IMR-90 (cell line): ENCODE measurements around the gene DOCK4. TPM values are rescaled to one million over a fixed set of nuclear protein-coding genes. Genes with fewer than 3 reads are reported as not detected.

Source experiments
- ATAC-seq: fragments of 200-7000 bp; cut with Tn5 transposase; 2 replicates; pipeline ENCODE4 v1.9.1; 2020; ENCODE audit warnings: low read depth, mild to moderate bottlenecking, moderate library complexity
- BruUV-seq: library from RNA; stranded (reverse); fragments of 400-500 nt; replicated peaks from 2 replicates; lab custom pipeline; 2021; lab: Mats Ljungman, UMichigan
- CTCF ChIA-PET: fragments of 300-600 bp; formaldehyde crosslinking; extraction: SDS; loops from one replicate; lab custom pipeline; 2021; ENCODE audit warnings: antibody characterized with exemption; lab: Yijun Ruan, JAX
- POLR2A ChIA-PET: fragments of 300-600 bp; sonication (Branson Sonifier 250); formaldehyde crosslinking; loops from one replicate; lab custom pipeline; 2022; ENCODE audit warnings: antibody characterized with exemption; ENCODE audit not compliant: unreplicated experiment; lab: Charles Lee
- DNase-seq: peaks from one replicate; pipeline ENCODE4 v3.0.0; 2013
- H2AFZ ChIP-seq: replicated peaks from 2 replicates; pipeline ENCODE3; 2013; ENCODE audit warnings: low read length, mild to moderate bottlenecking; ENCODE audit not compliant: poor library complexity
- H2AK5ac ChIP-seq: 2 replicates; pipeline ENCODE4 v1.6.1; 2013; ENCODE audit warnings: low read depth, low read length, inconsistent platforms
- H2AK9ac ChIP-seq: replicated peaks from 2 replicates; pipeline ENCODE3; 2013; ENCODE audit warnings: mild to moderate bottlenecking, low read depth, low read length, moderate library complexity; ENCODE audit not compliant: poor library complexity
- H2BK120ac ChIP-seq: 2 replicates; pipeline ENCODE4 v1.6.1; 2013; ENCODE audit warnings: low read depth, low read length, inconsistent platforms
- H2BK15ac ChIP-seq: 3 replicates; pipeline ENCODE4 v1.6.1; 2013; ENCODE audit warnings: low read depth, low read length, inconsistent platforms
- H2BK20ac ChIP-seq: 2 replicates; pipeline ENCODE4 v1.6.1; 2013; ENCODE audit warnings: low read depth, mild to moderate bottlenecking, inconsistent platforms, low read length, moderate library complexity
- H2BK5ac ChIP-seq: 2 replicates; pipeline ENCODE4 v1.6.1; 2013; ENCODE audit warnings: mild to moderate bottlenecking, low read depth, low read length, inconsistent platforms; ENCODE audit not compliant: poor library complexity, severe bottlenecking
- H3K14ac ChIP-seq: replicated peaks from 2 replicates; pipeline ENCODE4 v1.6.1; 2013; ENCODE audit warnings: low read depth, low read length, inconsistent platforms
- H3K18ac ChIP-seq: 2 replicates; pipeline ENCODE4 v1.6.1; 2013; ENCODE audit warnings: low read depth, low read length, control low read depth
- H3K23ac ChIP-seq: 2 replicates; pipeline ENCODE4 v1.6.1; 2013; ENCODE audit warnings: low read depth, low read length, inconsistent platforms
- H3K27ac ChIP-seq: 2 replicates; pipeline ENCODE4 v1.5.1; 2013; ENCODE audit warnings: mild to moderate bottlenecking, control low read depth, low read length; ENCODE audit not compliant: insufficient read depth
- H3K27me3 ChIP-seq: 2 replicates; pipeline ENCODE4 v1.6.1; 2013; ENCODE audit warnings: low read length; ENCODE audit not compliant: control insufficient read depth, insufficient read depth
- H3K36me3 ChIP-seq: 2 replicates; pipeline ENCODE4 v1.6.1; 2013; ENCODE audit warnings: low read length, mixed read lengths; ENCODE audit not compliant: control insufficient read depth, insufficient read depth
- H3K4ac ChIP-seq: 2 replicates; pipeline ENCODE4 v1.6.1; 2013; ENCODE audit warnings: low read depth, low read length, inconsistent platforms
- H3K4me1 ChIP-seq: 2 replicates; pipeline ENCODE4 v1.6.1; 2013; ENCODE audit warnings: low read length, mixed read lengths; ENCODE audit not compliant: control insufficient read depth, insufficient read depth
- H3K4me2 ChIP-seq: 2 replicates; pipeline ENCODE4 v1.6.1; 2013; ENCODE audit warnings: low read depth, mild to moderate bottlenecking, control low read depth, low read length, moderate library complexity
- H3K4me3 ChIP-seq: 2 replicates; pipeline ENCODE4 v1.5.1; 2013; ENCODE audit warnings: low read depth, mild to moderate bottlenecking, control low read depth, low read length, moderate library complexity; ENCODE audit not compliant: insufficient read depth
- H3K56ac ChIP-seq: 2 replicates; pipeline ENCODE4 v1.6.1; 2013; ENCODE audit warnings: low read length, inconsistent platforms; ENCODE audit not compliant: insufficient read depth; ENCODE audit errors: extremely low read depth
- H3K79me1 ChIP-seq, 2 experiments: 2 replicates each; pipeline ENCODE4 v1.6.1; 2013; ENCODE audit warnings: low read length in 2 of 2, inconsistent platforms in 1 of 2, low read depth in 1 of 2
- H3K9ac ChIP-seq: 2 replicates; pipeline ENCODE4 v1.6.1; 2013; ENCODE audit warnings: low read depth, low read length, control low read depth
- H3K9me1 ChIP-seq: 2 replicates; pipeline ENCODE4 v1.6.1; 2013; ENCODE audit warnings: low read length, inconsistent platforms; ENCODE audit not compliant: insufficient read depth
- H3K9me3 ChIP-seq: 2 replicates; pipeline ENCODE4 v1.6.1; 2013; ENCODE audit warnings: low read length; ENCODE audit not compliant: control insufficient read depth, insufficient read depth
- H4K20me1 ChIP-seq: 2 replicates; pipeline ENCODE4 v1.6.1; 2013; ENCODE audit warnings: low read length, inconsistent platforms; ENCODE audit not compliant: insufficient read depth
- H4K5ac ChIP-seq: 2 replicates; pipeline ENCODE4 v1.6.1; 2013; ENCODE audit warnings: mild to moderate bottlenecking, low read depth, low read length, control low read depth
- H4K8ac ChIP-seq, 2 experiments: 2 replicates each; pipeline ENCODE4 v1.6.1; 2013; ENCODE audit warnings: low read depth in 2 of 2, low read length in 2 of 2, control low read depth in 1 of 2, inconsistent platforms in 1 of 2
- H4K91ac ChIP-seq: 2 replicates; pipeline ENCODE4 v1.6.1; 2013; ENCODE audit warnings: low read depth, low read length, inconsistent platforms; ENCODE audit not compliant: insufficient read depth
- BHLHE40 ChIP-seq: fragments of 150-350 bp; IDR thresholded peaks from 2 replicates; pipeline ENCODE4 v1.6.1; 2016; ENCODE audit warnings: mild to moderate bottlenecking, low read depth, low read length
- CEBPB ChIP-seq: IDR thresholded peaks from 2 replicates; pipeline ENCODE4 v1.6.1; 2012; ENCODE audit warnings: low read depth, low read length, improper control_type of control experiment
- FOS ChIP-seq: fragments of 150-350 bp; IDR thresholded peaks from 2 replicates; pipeline ENCODE4 v1.6.1; 2016; ENCODE audit warnings: low read depth, low read length
- MAFK ChIP-seq: IDR thresholded peaks from 2 replicates; pipeline ENCODE4 v1.6.1; 2012; ENCODE audit warnings: low read depth, low read length, improper control_type of control experiment
- NFE2L2 ChIP-seq: fragments of 150-350 bp; IDR thresholded peaks from 2 replicates; pipeline ENCODE4 v1.6.1; 2016; ENCODE audit warnings: low read depth, mild to moderate bottlenecking, low read length
- RCOR1 ChIP-seq: IDR thresholded peaks from 2 replicates; pipeline ENCODE4 v1.6.1; 2012; ENCODE audit warnings: mild to moderate bottlenecking, low read length, improper control_type of control experiment; ENCODE audit not compliant: insufficient replicate concordance
- RFX5 ChIP-seq: IDR thresholded peaks from 2 replicates; pipeline ENCODE4 v1.8.0; 2012; ENCODE audit warnings: low read depth, mild to moderate bottlenecking, low read length, moderate library complexity
- WGBS, 2 experiments: methylation state at CpG; one replicate each; pipeline versions ENCODE4 v1.1.5 to v1.1.7; 2013; ENCODE audit warnings: missing lambda C conversion rate in 2 of 2; ENCODE audit not compliant: insufficient read length in 1 of 2; ENCODE audit errors: extremely low coverage in 2 of 2; 5-methylcytosine and 5-hydroxymethylcytosine counted together
- dilution Hi-C: fragments of 300-500 bp; cut with HindIII; formaldehyde crosslinking; loops from one replicate; pipeline ENCODE4 v1.14.3; 2018; ENCODE audit warnings: low sequenced_read_pairs; ENCODE audit not compliant: unreplicated experiment
- in situ Hi-C: fragments of 300-500 bp; cut with MboI; formaldehyde crosslinking; loops from 3 replicates; pipeline ENCODE4 v1.14.3; 2019; ENCODE audit warnings: low sequenced_read_pairs, inconsistent platforms, mixed read lengths
- intact Hi-C: fragments of 100-400 bp; cut with micrococcal nuclease; formaldehyde crosslinking; loops from 2 replicates; pipeline ENCODE4 v1.10.0; 2022
- polyA plus RNA-seq, 3 experiments: library from polyadenylated mRNA; depleted of rRNA; stranded (reverse); fragments of >200 nt; gene quantifications; 2 replicates each; pipeline ENCODE4 v1.2.3, GENCODE V29; 2012; ENCODE audit warnings: low replicate concordance in 1 of 3
- total RNA-seq: library from RNA; depleted of rRNA; stranded (reverse); fragments of >200 nt; gene quantifications from 2 replicates; pipeline ENCODE4 v1.2.3, GENCODE V29; 2012
- TF ChIP-seq, protein P1 (sequence below): fragments of 150-350 bp; IDR thresholded peaks from 2 replicates; pipeline ENCODE4 v1.6.1; 2016; ENCODE audit warnings: low read depth, mild to moderate bottlenecking, low read length, moderate library complexity, borderline replicate concordance
- TF ChIP-seq, protein P2 (sequence below): fragments of 150-350 bp; IDR thresholded peaks from 2 replicates; pipeline ENCODE4 v1.6.1; 2017; ENCODE audit warnings: mild to moderate bottlenecking, antibody characterized with exemption, low read length, low read depth

Gene DOCK4
- total and polyA plus RNA-seq, 2 of the 4 experiments (the other 2 are of a cell fraction), result 4.4 to 12.2 TPM

DNA sequence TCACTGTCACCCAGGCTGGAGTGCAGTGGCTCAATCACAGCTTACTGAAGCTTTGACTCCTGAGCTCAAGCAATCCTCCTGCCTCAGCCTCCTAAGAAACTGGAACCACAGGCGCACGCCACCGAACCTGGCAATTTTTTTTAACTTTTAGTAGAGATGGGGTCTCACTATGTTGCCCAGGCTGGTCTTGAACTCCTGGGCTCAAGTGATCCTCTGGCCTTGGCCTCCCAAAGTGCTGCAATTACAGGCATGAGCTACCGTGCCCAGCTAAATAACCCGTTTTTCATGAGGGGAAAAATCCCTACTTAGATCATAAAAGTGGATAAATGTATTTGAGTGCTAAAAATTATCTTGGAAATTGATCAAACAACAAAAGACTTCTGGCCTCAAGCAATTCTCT lies 443.4 kb downstream of the DOCK4 start:
- Histone ChIP-seq H3K4me2 (no peak overlapping the region), H2BK20ac (no peak overlapping the region), H4K91ac (no peak overlapping the region), H2BK5ac (no peak overlapping the region), H3K23ac (no peak overlapping the region), H2AK5ac (no peak overlapping the region), H3K36me3 (peaks cover 9% of the 10 kb centered on the region), H3K4ac (no peak overlapping the region), H2AK9ac (no peak overlapping the region), H3K9me3 (no peaks in the 10 kb centered on the region), H4K5ac (no peak overlapping the region), H4K8ac (no peak overlapping the region), H3K27ac (no peak overlapping the region), H2AFZ (no peak overlapping the region), H3K4me3 (no peak overlapping the region), H2BK120ac (no peak overlapping the region), H3K18ac (no peak overlapping the region), H3K9ac (no peak overlapping the region), H3K14ac (no peak overlapping the region), H4K20me1 (no peaks in the 10 kb centered on the region), H3K56ac (no peak overlapping the region), H3K27me3 (no peaks in the 10 kb centered on the region), H3K9me1 (no peaks in the 10 kb centered on the region), H3K4me1 (peaks cover 2% of the 10 kb centered on the region; the same call in 1 of the 2 replicates), H2BK15ac (no peak overlapping the region), H3K79me1 (no peaks in the 10 kb centered on the region)
- no peak for TF ChIP-seq RCOR1
- TF ChIP-seq FOS, result no peak
- no peak for TF ChIP-seq CEBPB
- no peak for TF ChIP-seq MAFK
- TF ChIP-seq, protein P1, sequence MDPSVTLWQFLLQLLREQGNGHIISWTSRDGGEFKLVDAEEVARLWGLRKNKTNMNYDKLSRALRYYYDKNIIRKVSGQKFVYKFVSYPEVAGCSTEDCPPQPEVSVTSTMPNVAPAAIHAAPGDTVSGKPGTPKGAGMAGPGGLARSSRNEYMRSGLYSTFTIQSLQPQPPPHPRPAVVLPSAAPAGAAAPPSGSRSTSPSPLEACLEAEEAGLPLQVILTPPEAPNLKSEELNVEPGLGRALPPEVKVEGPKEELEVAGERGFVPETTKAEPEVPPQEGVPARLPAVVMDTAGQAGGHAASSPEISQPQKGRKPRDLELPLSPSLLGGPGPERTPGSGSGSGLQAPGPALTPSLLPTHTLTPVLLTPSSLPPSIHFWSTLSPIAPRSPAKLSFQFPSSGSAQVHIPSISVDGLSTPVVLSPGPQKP, result no peak
- TF ChIP-seq, protein P2, sequence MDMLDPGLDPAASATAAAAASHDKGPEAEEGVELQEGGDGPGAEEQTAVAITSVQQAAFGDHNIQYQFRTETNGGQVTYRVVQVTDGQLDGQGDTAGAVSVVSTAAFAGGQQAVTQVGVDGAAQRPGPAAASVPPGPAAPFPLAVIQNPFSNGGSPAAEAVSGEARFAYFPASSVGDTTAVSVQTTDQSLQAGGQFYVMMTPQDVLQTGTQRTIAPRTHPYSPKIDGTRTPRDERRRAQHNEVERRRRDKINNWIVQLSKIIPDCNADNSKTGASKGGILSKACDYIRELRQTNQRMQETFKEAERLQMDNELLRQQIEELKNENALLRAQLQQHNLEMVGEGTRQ, result no peak
- no peak for TF ChIP-seq BHLHE40
- no peak for TF ChIP-seq NFE2L2
- no peak for TF ChIP-seq RFX5
- POLR2A ChIA-PET, result no interaction called here
- no CpG with 5 or more reads among the region's 5 CpGs for WGBS, 2 experiments
- BruUV-seq, result no TSS peak
- no peak for DNase-seq
- dilution Hi-C loops, result no loop called here
- CTCF ChIA-PET, result interaction anchor here (1.4 to 2.6 kb wide), 2 partner anchors 9 to 92 kb away, joined by 8 to 17 read pairs; no protein-coding TSS in a partner anchor
- intact Hi-C loops, result loop anchor here (1.0 kb wide), 4 partner anchors 93 to 653 kb away; no protein-coding TSS in a partner anchor
- no peak for ATAC-seq
- in situ Hi-C loops, result loop anchor here (25.0 kb wide), 2 partner anchors 450 to 1125 kb away; partner anchors contain the start of genes DOCK4 and ZNF277
